ENCODE data around the gene PLIN1. TPM values are rescaled to one million over a fixed set of nuclear protein-coding genes. Genes with fewer than 3 reads are reported as not detected.

PLIN1 gene, protein sequence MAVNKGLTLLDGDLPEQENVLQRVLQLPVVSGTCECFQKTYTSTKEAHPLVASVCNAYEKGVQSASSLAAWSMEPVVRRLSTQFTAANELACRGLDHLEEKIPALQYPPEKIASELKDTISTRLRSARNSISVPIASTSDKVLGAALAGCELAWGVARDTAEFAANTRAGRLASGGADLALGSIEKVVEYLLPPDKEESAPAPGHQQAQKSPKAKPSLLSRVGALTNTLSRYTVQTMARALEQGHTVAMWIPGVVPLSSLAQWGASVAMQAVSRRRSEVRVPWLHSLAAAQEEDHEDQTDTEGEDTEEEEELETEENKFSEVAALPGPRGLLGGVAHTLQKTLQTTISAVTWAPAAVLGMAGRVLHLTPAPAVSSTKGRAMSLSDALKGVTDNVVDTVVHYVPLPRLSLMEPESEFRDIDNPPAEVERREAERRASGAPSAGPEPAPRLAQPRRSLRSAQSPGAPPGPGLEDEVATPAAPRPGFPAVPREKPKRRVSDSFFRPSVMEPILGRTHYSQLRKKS
- total RNA-seq (2021) = 0.09 TPM in 1 of 2 replicates, not detected in the other
- long read RNA-seq = 0 reads

DNA sequence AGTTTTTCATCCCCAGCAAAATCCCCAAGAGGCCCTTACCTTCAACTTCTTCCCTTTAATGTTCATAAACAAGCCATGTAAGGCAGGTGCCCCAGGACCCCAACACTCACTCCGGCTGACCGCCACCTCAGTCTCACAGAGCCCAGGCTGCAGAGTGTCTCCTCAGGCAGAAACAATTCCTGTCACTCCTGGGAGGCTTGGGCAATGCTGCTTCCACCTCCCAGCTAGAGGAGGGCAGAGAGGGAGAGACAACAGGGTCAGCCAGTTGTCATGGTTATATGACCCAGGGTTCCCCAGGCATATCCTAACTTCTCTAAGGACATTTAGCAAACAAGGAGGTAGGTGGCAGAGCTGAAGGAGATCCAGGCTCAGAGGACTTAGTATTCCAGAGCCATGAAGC is at the start of gene PLIN1:
Gene PLIN1 (minus strand): TSS at position 156 of the 400 bp plus-strand sequence. CDS start 1,878 bp downstream, outside the sequence.
- no peaks in the 10 kb centered on the region for H4K20me1 ChIP-seq (ENCODE audit: control insufficient read depth, insufficient read depth, insufficient read length)
- no peak within 1 kb of the TSS for H2BK12ac ChIP-seq (ENCODE audit: insufficient read length, low read depth, low read length)
- peaks cover 15% of the 10 kb centered on the region for H3K27me3 Mint-ChIP-seq (ENCODE audit: low read depth)
- no peaks in the 10 kb centered on the region for H3K4me1 Mint-ChIP-seq
- H3K23me2 ChIP-seq (ENCODE audit: insufficient read length, low read depth, low read length, poor library complexity, severe bottlenecking) = no peaks in the 10 kb centered on the region
- WGBS (ENCODE audit: extremely low coverage, insufficient read length, low lambda C conversion rate) = no CpG with 5 or more reads among the region's 2 CpGs
- H3K9me3 Mint-ChIP-seq = no peaks in the 10 kb centered on the region
- H3K27ac ChIP-seq (ENCODE audit: insufficient read length, low read depth, low read length) = no peak within 1 kb of the TSS
- no peaks in the 10 kb centered on the region for H3K79me1 ChIP-seq (ENCODE audit: insufficient read depth, low read depth, low read length, poor library complexity, severe bottlenecking)
- no peaks in the 10 kb centered on the region for H3K79me2 ChIP-seq (ENCODE audit: insufficient read depth, low read length)
- no peak within 1 kb of the TSS for H3K56ac ChIP-seq (ENCODE audit: insufficient read length, low read depth, low read length)
- no peak within 1 kb of the TSS for H2BK120ac ChIP-seq (ENCODE audit: low read depth, low read length, poor library complexity, severe bottlenecking)
- H3K9ac ChIP-seq (ENCODE audit: extremely low read depth, insufficient read length, low read length) = no peak within 1 kb of the TSS
- H2BK5ac ChIP-seq (ENCODE audit: insufficient read length, low read length) = no peak within 1 kb of the TSS
- H3K27ac Mint-ChIP-seq = no peak within 1 kb of the TSS
- H2BK20ac ChIP-seq (ENCODE audit: low read depth, low read length, poor library complexity, severe bottlenecking) = no peak within 1 kb of the TSS
- no peaks in the 10 kb centered on the region for H3K4me1 ChIP-seq (ENCODE audit: insufficient read depth, low read length)
- H3T11ph ChIP-seq (ENCODE audit: low read length) = no peak within 1 kb of the TSS
- H4K5ac ChIP-seq (ENCODE audit: insufficient read length, low read depth, low read length) = no peak within 1 kb of the TSS
- H3K4me3 Mint-ChIP-seq = no peak within 1 kb of the TSS
- H3K9me3 ChIP-seq (ENCODE audit: control insufficient read depth, low read depth, low read length) = no peaks in the 10 kb centered on the region
- H3K14ac ChIP-seq (ENCODE audit: insufficient read depth, low read length) = no peak within 1 kb of the TSS
- H4K8ac ChIP-seq (replicated peaks; ENCODE audit: insufficient read length, low read depth, low read length) = no peak within 1 kb of the TSS
- no peak within 1 kb of the TSS for H3K4ac ChIP-seq (ENCODE audit: low read depth, low read length)
- no peak within 1 kb of the TSS for H4K91ac ChIP-seq (ENCODE audit: insufficient read length, low read depth, low read length)
- no peak for TF ChIP-seq CTCF (conservative IDR thresholded peaks at IDR 0.05)
- H3K27me3 ChIP-seq (ENCODE audit: insufficient read depth, low read length) = no peaks in the 10 kb centered on the region
- H3K23ac ChIP-seq (ENCODE audit: insufficient read length, low read depth, low read length) = no peak within 1 kb of the TSS
- no peak within 1 kb of the TSS for H3K18ac ChIP-seq (ENCODE audit: insufficient read length, low read depth, low read length)
- H3K36me3 Mint-ChIP-seq (ENCODE audit: insufficient read depth in 1 of 3, low read depth in 3 of 3) = no peaks in the 10 kb centered on the region
- H3K4me2 ChIP-seq (ENCODE audit: insufficient read depth, insufficient read length, low read length) = no peak within 1 kb of the TSS
- H2AK5ac ChIP-seq (ENCODE audit: insufficient read length, low read length) = no peak within 1 kb of the TSS
- no peak within 1 kb of the TSS for H2BK15ac ChIP-seq (ENCODE audit: low read depth, low read length)
- DNase-seq = no peak
- no peak within 1 kb of the TSS for H2AFZ ChIP-seq (ENCODE audit: low read length)
